A673 (cell line): ENCODE measurements around the gene SLC17A3. TPM values are rescaled to one million over a fixed set of nuclear protein-coding genes. Genes with fewer than 3 reads are reported as not detected.

ENCODE experiments used
- BruUV-seq: library from RNA; stranded (reverse); fragments of 400-500 nt; replicated peaks from 2 replicates; lab custom pipeline; 2021; lab: Mats Ljungman, UMichigan
- CTCF ChIA-PET: fragments of 300-600 bp; sonication (Branson Sonifier 250); formaldehyde crosslinking; loops from one replicate; lab custom pipeline; 2022; ENCODE audit warnings: antibody characterized with exemption; lab: Charles Lee
- POLR2A ChIA-PET: fragments of 300-600 bp; sonication (Branson Sonifier 250); formaldehyde crosslinking; loops from one replicate; lab custom pipeline; 2022; ENCODE audit warnings: antibody characterized with exemption; ENCODE audit not compliant: low non-redundant PET; lab: Charles Lee
- DNase-seq: peaks from one replicate; pipeline ENCODE4 v3.0.0-alpha.2; 2015; ENCODE audit warnings: low spot score
- H3K27ac ChIP-seq: fragments of 200-600 bp; sonication (generic); 2 replicates; pipeline ENCODE4 v1.5.1; 2016; ENCODE audit warnings: mixed run types, low read depth, mild to moderate bottlenecking, mixed read lengths, antibody characterized with exemption, low read length; ENCODE audit not compliant: poor library complexity, severe bottlenecking
- H3K27me3 ChIP-seq: fragments of 200-600 bp; sonication (generic); replicated peaks from 2 replicates; pipeline ENCODE4 v1.6.1; 2017; ENCODE audit warnings: mixed run types, low read depth, mild to moderate bottlenecking, mixed read lengths, antibody characterized with exemption, low read length; ENCODE audit not compliant: insufficient read depth, poor library complexity
- H3K36me3 ChIP-seq: fragments of 200-600 bp; sonication (generic); 2 replicates; pipeline ENCODE4 v1.6.1; 2016; ENCODE audit warnings: mixed run types, mild to moderate bottlenecking, mixed read lengths, antibody characterized with exemption, low read length; ENCODE audit not compliant: insufficient read depth, poor library complexity, severe bottlenecking
- H3K4me1 ChIP-seq: fragments of 200-600 bp; sonication (generic); 2 replicates; pipeline ENCODE4 v1.6.1; 2017; ENCODE audit warnings: mixed run types, mild to moderate bottlenecking, mixed read lengths, antibody characterized with exemption, low read length; ENCODE audit not compliant: insufficient read depth, poor library complexity, severe bottlenecking
- H3K4me3 ChIP-seq: fragments of 200-600 bp; sonication (generic); 2 replicates; pipeline ENCODE4 v1.5.1; 2016; ENCODE audit warnings: low read depth, mixed run types, mild to moderate bottlenecking, mixed read lengths, low read length; ENCODE audit not compliant: poor library complexity, severe bottlenecking
- H3K9me3 ChIP-seq: fragments of 200-600 bp; sonication (generic); 2 replicates; pipeline ENCODE4 v1.6.1; 2016; ENCODE audit warnings: mixed run types, low read depth, mild to moderate bottlenecking, mixed read lengths, antibody characterized with exemption, low read length; ENCODE audit not compliant: poor library complexity, severe bottlenecking
- CTCF ChIP-seq: fragments of 300-800, 200-600 bp; sonication (generic); conservative IDR thresholded peaks from 2 replicates; pipeline ENCODE4 v1.5.1; 2017; ENCODE audit warnings: low read depth, mild to moderate bottlenecking, antibody characterized with exemption, low read length, moderate library complexity, mixed read lengths
- EZH2 ChIP-seq: fragments of 200-600 bp; sonication (generic); IDR thresholded peaks from 2 replicates; pipeline ENCODE4 v1.6.1; 2017; ENCODE audit warnings: borderline replicate concordance, low read depth, mild to moderate bottlenecking, mixed read lengths, antibody characterized with exemption, low read length; ENCODE audit not compliant: poor library complexity, severe bottlenecking
- intact Hi-C: fragments of 100-400 bp; cut with micrococcal nuclease; formaldehyde crosslinking; loops from one replicate; pipeline ENCODE4 v1.10.0; 2022; ENCODE audit not compliant: unreplicated experiment
- total RNA-seq: library from RNA; stranded (reverse); gene quantifications from 2 replicates; pipeline ENCODE4 v1.2.3, GENCODE V29; 2021

Gene SLC17A3
- total RNA-seq, 1 experiment from 2014 or later, result not detected

- intact Hi-C loops, result no loop called here
- Histone ChIP-seq H3K27ac (no peak overlapping the region), H3K4me3 (no peak overlapping the region), H3K36me3 (no peaks in the 10 kb centered on the region), H3K9me3 (no peaks in the 10 kb centered on the region), H3K27me3 (peaks cover 34% of the 10 kb centered on the region), H3K4me1 (no peaks in the 10 kb centered on the region)
- DNase-seq, result no peak
- no TSS peak for BruUV-seq
- TF ChIP-seq EZH2 (no peak), CTCF (no peak)
- CTCF ChIA-PET, result no interaction called here
- POLR2A ChIA-PET, result no interaction called here
These were observed 43.6 kb downstream of the SLC17A3 start for GRCh38 chr6:25830458-25830857.

GRCh38 chr6:25829375-25829774 is 44.7 kb downstream of the SLC17A3 start:
- no peak overlapping the region for H3K4me3 ChIP-seq
- POLR2A ChIA-PET, result no interaction called here
- BruUV-seq, result no TSS peak
- H3K9me3 ChIP-seq, result no peaks in the 10 kb centered on the region
- no peak overlapping the region for H3K27ac ChIP-seq
- no peak for TF ChIP-seq EZH2
- no peak for TF ChIP-seq CTCF
- CTCF ChIA-PET, result no interaction called here
- H3K4me1 ChIP-seq, result no peaks in the 10 kb centered on the region
- H3K36me3 ChIP-seq, result no peaks in the 10 kb centered on the region
- DNase-seq, result no peak
- H3K27me3 ChIP-seq, result peaks cover 44% of the 10 kb centered on the region
- intact Hi-C loops, result no loop called here

DNA sequence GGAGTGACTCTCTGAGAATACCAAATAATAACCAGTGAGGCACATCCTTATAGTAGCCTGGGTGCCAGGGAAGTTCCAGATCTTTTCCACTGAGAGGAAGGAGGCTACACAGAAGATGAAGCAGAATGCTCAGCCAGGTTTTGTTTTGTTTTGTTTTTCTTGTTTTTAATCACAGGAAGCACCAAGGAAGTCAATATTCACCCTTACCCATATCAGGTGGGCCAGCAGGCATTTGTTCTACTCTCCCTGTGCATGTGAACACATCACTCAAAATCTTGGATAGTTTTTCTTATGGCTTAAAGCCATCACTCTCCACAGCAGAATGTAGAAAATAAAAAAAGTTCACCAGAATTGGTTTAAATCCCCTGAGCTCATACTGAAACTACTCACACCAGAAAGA is 52.7 kb downstream of the SLC17A3 start:
- ChIA-PET CTCF (no interaction called here), POLR2A (no interaction called here)
- Histone ChIP-seq H3K27me3 (peaks cover 32% of the 10 kb centered on the region), H3K4me3 (no peak overlapping the region), H3K4me1 (no peaks in the 10 kb centered on the region), H3K27ac (no peak overlapping the region), H3K9me3 (no peaks in the 10 kb centered on the region), H3K36me3 (no peaks in the 10 kb centered on the region)
- intact Hi-C loops, result no loop called here
- no peak for DNase-seq
- TF ChIP-seq CTCF (no peak), EZH2 (no peak)
- no TSS peak for BruUV-seq
